GM23338 (cell line): ENCODE results near the gene RPL27A. TPM values are rescaled to one million over a fixed set of nuclear protein-coding genes. Genes with fewer than 3 reads are reported as not detected.

Experiments used
- ATAC-seq: fragments of 200-7000 bp; cut with Tn5 transposase; 3 replicates; pipeline ENCODE4 v1.9.1; 2020
- DNase-seq: peaks from one replicate; pipeline ENCODE4 v3.0.0-alpha.2; 2015; ENCODE audit warnings: low spot score
- H2AFZ ChIP-seq: fragments of 200-600 bp; sonication (generic); 2 replicates; pipeline ENCODE4 v1.8.0; 2016; ENCODE audit warnings: antibody characterized with exemption, mild to moderate bottlenecking, moderate library complexity
- H3F3A ChIP-seq: fragments of 200-600 bp; sonication (generic); replicated peaks from 2 replicates; pipeline ENCODE4 v1.8.0; 2017; ENCODE audit warnings: antibody characterized with exemption, mixed run types, low read depth
- H3K27ac ChIP-seq: fragments of 200-600 bp; sonication (generic); 2 replicates; pipeline ENCODE4 v1.6.1; 2016; ENCODE audit warnings: low read depth
- H3K27me3 ChIP-seq: fragments of 200-600 bp; sonication (generic); 2 replicates; pipeline ENCODE4 v1.8.0; 2016; ENCODE audit warnings: mild to moderate bottlenecking, mixed run types, moderate library complexity; ENCODE audit not compliant: insufficient read depth
- H3K36me3 ChIP-seq: fragments of 200-600 bp; sonication (generic); 2 replicates; pipeline ENCODE4 v1.8.0; 2016; ENCODE audit warnings: mild to moderate bottlenecking; ENCODE audit not compliant: insufficient read depth
- H3K4me1 ChIP-seq: fragments of 200-600 bp; sonication (generic); 2 replicates; pipeline ENCODE4 v1.8.0; 2016; ENCODE audit warnings: mild to moderate bottlenecking, moderate library complexity; ENCODE audit not compliant: insufficient read depth
- H3K4me2 ChIP-seq: fragments of 200-600 bp; sonication (generic); 2 replicates; pipeline ENCODE4 v1.7.1; 2017; ENCODE audit warnings: mixed run types
- H3K4me3 ChIP-seq: fragments of 200-600 bp; sonication (generic); 2 replicates; pipeline ENCODE4 v1.6.1; 2016; ENCODE audit warnings: mixed run types
- H3K79me2 ChIP-seq: fragments of 200-600 bp; sonication (generic); replicated peaks from 2 replicates; pipeline ENCODE4 v1.8.0; 2017; ENCODE audit warnings: mild to moderate bottlenecking; ENCODE audit not compliant: insufficient read depth
- H3K9me2 ChIP-seq: fragments of 200-600 bp; sonication (generic); 2 replicates; pipeline ENCODE4 v1.8.0; 2017; ENCODE audit not compliant: insufficient read depth
- H4K20me1 ChIP-seq: fragments of 200-600 bp; sonication (generic); replicated peaks from 2 replicates; pipeline ENCODE4 v1.8.0; 2017; ENCODE audit warnings: mild to moderate bottlenecking; ENCODE audit not compliant: insufficient read depth
- H3K27ac Mint-ChIP-seq: 2 replicates; pipeline ENCODE4 v1.8.0; 2020; ENCODE audit warnings: inconsistent platforms, mild to moderate bottlenecking, moderate library complexity, mixed read lengths
- H3K27me3 Mint-ChIP-seq: 3 replicates; pipeline ENCODE4 v1.8.0; 2022; ENCODE audit warnings: low read depth, mild to moderate bottlenecking, moderate library complexity, mixed read lengths, inconsistent platforms; ENCODE audit not compliant: insufficient read depth, poor library complexity
- H3K36me3 Mint-ChIP-seq: 3 replicates; pipeline ENCODE4 v1.8.0; 2021; ENCODE audit warnings: low read depth, mild to moderate bottlenecking, inconsistent platforms, moderate library complexity, mixed read lengths
- H3K4me1 Mint-ChIP-seq: 3 replicates; pipeline ENCODE4 v1.8.0; 2020; ENCODE audit warnings: mild to moderate bottlenecking, inconsistent platforms, mixed read lengths
- H3K4me3 Mint-ChIP-seq: 3 replicates; pipeline ENCODE4 v1.8.0; 2021; ENCODE audit warnings: moderate library complexity, mild to moderate bottlenecking, inconsistent platforms, mixed read lengths
- H3K9me3 Mint-ChIP-seq: 3 replicates; pipeline ENCODE4 v1.8.0; 2020; ENCODE audit warnings: moderate library complexity, mild to moderate bottlenecking, inconsistent platforms, mixed read lengths
- CREB1 ChIP-seq: fragments of 250-450 bp; sonication (Bioruptor Pico); IDR thresholded peaks from 2 replicates; pipeline ENCODE4 v1.5.0; 2020; ENCODE audit warnings: low read depth, mild to moderate bottlenecking, moderate library complexity
- CTCF ChIP-seq, 2 experiments: fragments of 200-600 bp in 1 of 2; sonication (generic) in 1 of 2; conservative IDR thresholded peaks; 2 replicates each; pipeline versions ENCODE4 v1.5.1 to v1.6.1; 2016 to 2017; ENCODE audit warnings: antibody characterized with exemption in 2 of 2, low read depth in 2 of 2, mild to moderate bottlenecking in 2 of 2, moderate library complexity in 1 of 2
- ETS1 ChIP-seq: IDR thresholded peaks from 2 replicates; pipeline ENCODE4 v1.6.1; 2016; ENCODE audit warnings: antibody characterized with exemption
- EZH2 ChIP-seq: fragments of 200-600 bp; sonication (generic); IDR thresholded peaks from one replicate; pipeline ENCODE4 v1.8.0; 2017; ENCODE audit warnings: antibody characterized with exemption, mild to moderate bottlenecking, low read depth; ENCODE audit not compliant: unreplicated experiment
- EZH2phosphoT487 ChIP-seq: fragments of 200-600 bp; sonication (generic); IDR thresholded peaks from one replicate; pipeline ENCODE4 v1.8.1; 2018; ENCODE audit warnings: antibody characterized with exemption; ENCODE audit not compliant: unreplicated experiment
- NANOG ChIP-seq: IDR thresholded peaks from 2 replicates; pipeline ENCODE4 v1.6.1; 2016; ENCODE audit warnings: antibody characterized with exemption, borderline replicate concordance
- REST ChIP-seq: IDR thresholded peaks from one replicate; pipeline ENCODE4 v1.6.1; 2018; ENCODE audit warnings: antibody characterized with exemption; ENCODE audit not compliant: unreplicated experiment
- STAT1 ChIP-seq: IDR thresholded peaks from one replicate; pipeline ENCODE4 v1.6.1; 2016; ENCODE audit warnings: antibody characterized with exemption; ENCODE audit not compliant: unreplicated experiment
- ZNF114 ChIP-seq: fragments of 250-450 bp; sonication (Bioruptor Pico); IDR thresholded peaks from 2 replicates; pipeline ENCODE4 v1.5.0; 2020; ENCODE audit warnings: mild to moderate bottlenecking, moderate library complexity
- ZNF331 ChIP-seq: fragments of 250-450 bp; sonication (Bioruptor Pico); IDR thresholded peaks from 2 replicates; pipeline ENCODE4 v1.5.0; 2020; ENCODE audit warnings: low read depth, mild to moderate bottlenecking, moderate library complexity
- ZNF462 ChIP-seq: fragments of 250-450 bp; sonication (Bioruptor Pico); IDR thresholded peaks from 2 replicates; pipeline ENCODE4 v1.5.0; 2020; ENCODE audit warnings: mild to moderate bottlenecking, moderate library complexity
- polyA plus RNA-seq: library from polyadenylated mRNA; unstranded; fragments of >200 nt; fragmentation: Nextera tagmentation; extraction: Ambion mirVana; gene quantifications from 2 replicates; pipeline ENCODE4 v1.2.1, GENCODE V29; 2016
- total RNA-seq: library from RNA; depleted of rRNA; stranded (reverse); fragments of >200 nt; shearing (Covaris generic); gene quantifications from 2 replicates; pipeline ENCODE4 v1.2.3, GENCODE V29; 2014

RPL27A gene
- total and polyA plus RNA-seq, 2 experiments from 2014 or later, result 1,283 to 3,167 TPM

GRCh38 chr11:8679006-8679405, 3.6 kb upstream of the RPL27A start:
- no peak overlapping the region for H2AFZ ChIP-seq
- H4K20me1 ChIP-seq, result 0 out of 2 replicates have a peak, but pooled peaks cover 2% of the 10 kb centered on the region
- no peak overlapping the region for H3K27ac ChIP-seq
- no peak overlapping the region for H3K4me3 ChIP-seq
- H3K9me2 ChIP-seq, result peaks cover 8% of the 10 kb centered on the region; the same call in 1 of the 2 replicates
- DNase-seq (no peak), ATAC-seq (no peak)
- Mint-ChIP-seq H3K9me3 (no peaks in the 10 kb centered on the region; the same call in 2 of the 3 replicates), H3K36me3 (peaks cover 34% of the 10 kb centered on the region), H3K4me3 (no peak overlapping the region), H3K27me3 (peaks cover 11% of the 10 kb centered on the region), H3K27ac (no peak overlapping the region), H3K4me1 (peaks cover 22% of the 10 kb centered on the region)
- no peaks in the 10 kb centered on the region for H3K27me3 ChIP-seq
- TF ChIP-seq EZH2phosphoT487, result no peak
- no peak for TF ChIP-seq NANOG
- TF ChIP-seq STAT1, result no peak
- TF ChIP-seq REST, result no peak
- no peak for TF ChIP-seq ZNF114
- TF ChIP-seq CREB1 (CRISPR knock-in tag), result no peak
- no peak for TF ChIP-seq ZNF462 (CRISPR knock-in tag)
- TF ChIP-seq CTCF (conservative IDR thresholded peaks at IDR 0.05; ENCODE audit: low read depth in 2 of 2), result no peak
- TF ChIP-seq ZNF331, result no peak
- TF ChIP-seq EZH2, result no peak
- TF ChIP-seq ETS1, result no peak
- H3K4me2 ChIP-seq, result no peak overlapping the region
- H3K79me2 ChIP-seq, result peaks cover 21% of the 10 kb centered on the region
- H3K4me1 ChIP-seq, result peaks cover 15% of the 10 kb centered on the region
- H3K36me3 ChIP-seq, result peaks cover 4% of the 10 kb centered on the region
- H3F3A ChIP-seq, result peaks cover 11% of the 10 kb centered on the region
